ENCODE results near the gene CRLF1. TPM values are rescaled to one million over a fixed set of nuclear protein-coding genes. Genes with fewer than 3 reads are reported as not detected.

Gene CRLF1
- total and polyA plus RNA-seq, 4 donors = 34.3 to 1,029 (median 205) TPM

- intact Hi-C loops (cut with DNase I) = loop anchor here in 1 of 2 donors (5.0 kb wide), 1 partner anchor 44 kb away; the partner anchor contains the start of gene CRTC1
- no peaks in the 10 kb centered on the region for H3K9me3 ChIP-seq (ENCODE audit: control insufficient read depth, low read length)
- ATAC-seq (ENCODE audit: low FRiP score) (no peak), DNase-seq (no peak)
- no peaks in the 10 kb centered on the region for H3K4me1 ChIP-seq (ENCODE audit: control insufficient read depth in 1 of 2, insufficient read depth in 2 of 2, low read length in 2 of 2)
- H3K36me3 ChIP-seq (ENCODE audit: control insufficient read depth in 1 of 2, insufficient read depth in 2 of 2, low read length in 1 of 2) = no peaks in the 10 kb centered on the region
- WGBS, 2 donors = 5 to 16% methylated on average over 3 of the region's 3 CpGs
- peak overlapping the region in 1 of 2 donors; percentile 87 for H3K27ac ChIP-seq (ENCODE audit: low read depth in 1 of 2, low read length in 2 of 2)
- peak overlapping the region in 1 of 2 donors; percentile 52 for H3K4me3 ChIP-seq (ENCODE audit: low read length in 2 of 2)
- H3K27me3 ChIP-seq (ENCODE audit: control insufficient read depth in 1 of 2, insufficient read depth in 2 of 2, low read length in 1 of 2) = no peaks in the 10 kb centered on the region
Measured at GRCh38 chr19:18637673-18638630, 31.4 kb upstream of the CRLF1 start.

DNA sequence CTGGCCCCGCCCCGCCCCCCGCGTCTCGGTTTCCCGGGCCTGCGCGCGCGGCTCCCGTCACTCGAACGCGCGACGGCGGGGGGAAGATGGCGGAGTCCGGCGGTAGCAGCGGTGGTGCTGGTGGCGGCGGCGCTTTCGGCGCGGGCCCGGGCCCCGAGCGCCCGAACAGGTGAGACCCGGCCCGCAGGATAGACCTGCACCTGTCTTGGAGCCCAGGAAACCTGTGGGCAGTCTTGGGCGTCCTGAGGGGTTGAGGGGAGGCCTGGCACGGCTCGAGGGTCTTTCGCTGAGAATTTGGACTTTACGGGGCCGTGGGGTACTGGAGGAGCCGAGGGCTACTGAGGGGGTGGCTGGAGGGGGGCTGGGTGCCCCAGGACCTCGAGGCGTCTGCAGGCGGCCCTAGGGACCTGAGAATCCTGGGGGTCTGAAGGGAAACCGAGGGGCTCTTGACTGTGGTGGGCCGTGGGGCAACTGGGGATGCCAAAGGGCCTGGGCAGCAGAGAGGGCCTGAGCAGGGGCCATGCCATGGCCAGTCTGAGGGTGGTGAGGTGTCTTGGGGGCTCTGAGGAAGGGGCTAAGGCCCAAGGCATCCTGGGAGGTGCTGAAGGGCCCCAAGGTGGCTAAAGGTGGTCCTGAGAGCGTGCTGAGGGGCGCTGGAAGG lies 30.5 kb upstream of the CRLF1 start, which contains the start of gene KLHL26:
Gene KLHL26, plus strand, starts transcription at position 60 of the 661 bp plus-strand sequence. Its CDS starts 27 bp downstream, at position 87.
- no peaks in the 10 kb centered on the region for H3K4me1 ChIP-seq (ENCODE audit: control insufficient read depth in 1 of 2, insufficient read depth in 2 of 2, low read length in 2 of 2)
- no peaks in the 10 kb centered on the region for H3K36me3 ChIP-seq (ENCODE audit: control insufficient read depth in 1 of 2, insufficient read depth in 2 of 2, low read length in 1 of 2)
- H3K27me3 ChIP-seq (ENCODE audit: control insufficient read depth in 1 of 2, insufficient read depth in 2 of 2, low read length in 1 of 2) = no peaks in the 10 kb centered on the region
- intact Hi-C loops (cut with DNase I) = loop anchor here in 1 of 2 donors (5.0 kb wide), 1 partner anchor 45 kb away; the partner anchor contains the start of gene CRTC1
- peak within 1 kb of the TSS in 1 of 2 donors; percentile 87 for H3K27ac ChIP-seq (ENCODE audit: low read depth in 1 of 2, low read length in 2 of 2)
- DNase-seq (no peak), ATAC-seq (ENCODE audit: low FRiP score) (no peak)
- H3K9me3 ChIP-seq (ENCODE audit: control insufficient read depth, low read length) = no peaks in the 10 kb centered on the region
- WGBS, 2 donors = 6 to 7% methylated on average over 42 to 47 of the region's 47 CpGs
- H3K4me3 ChIP-seq (ENCODE audit: low read length in 2 of 2) = peak within 1 kb of the TSS; percentile 52 to 60

DNA sequence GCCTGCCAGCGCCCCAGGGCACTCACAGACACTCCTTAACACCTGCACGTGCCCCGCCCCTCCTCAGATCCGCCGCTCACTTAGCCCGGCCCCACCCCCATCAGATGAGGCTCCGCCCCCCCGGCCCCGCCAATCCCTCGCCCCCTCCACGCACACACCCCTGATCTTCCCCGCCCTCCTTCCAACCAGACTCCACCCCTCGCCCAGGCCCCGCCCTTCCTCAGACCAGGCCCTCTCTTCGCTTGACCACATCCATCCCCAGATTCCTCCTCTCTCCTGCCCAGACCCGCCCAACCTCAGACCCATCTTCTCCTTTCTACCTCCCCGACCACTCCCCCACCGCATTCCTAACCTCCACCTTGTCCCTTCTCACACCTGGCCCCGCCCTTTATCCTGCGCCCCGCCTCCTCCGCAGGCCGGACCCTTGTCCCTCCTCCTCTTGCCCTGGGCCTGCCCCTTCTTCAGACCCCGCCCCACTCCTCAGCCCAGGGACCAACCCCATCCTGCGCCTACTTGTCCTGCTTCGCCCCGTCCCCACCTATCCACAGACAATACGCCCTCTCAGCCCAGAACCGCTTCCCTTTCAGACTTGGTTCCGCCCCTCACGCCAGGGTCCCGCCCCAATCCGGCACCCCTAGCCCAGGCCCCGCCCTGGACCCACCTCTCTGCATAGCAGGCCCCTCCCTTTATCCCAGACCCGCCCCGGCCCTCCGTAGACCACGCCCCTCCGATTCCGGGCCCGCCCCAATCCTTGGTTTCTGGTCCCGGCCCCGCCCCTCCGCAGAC lies 29.8 kb upstream of the CRLF1 start:
- H3K4me1 ChIP-seq (ENCODE audit: control insufficient read depth in 1 of 2, insufficient read depth in 2 of 2, low read length in 2 of 2) = no peaks in the 10 kb centered on the region
- H3K36me3 ChIP-seq (ENCODE audit: control insufficient read depth in 1 of 2, insufficient read depth in 2 of 2, low read length in 1 of 2) = no peaks in the 10 kb centered on the region
- DNase-seq = peak; percentile 99 to 100
- no peaks in the 10 kb centered on the region for H3K9me3 ChIP-seq (ENCODE audit: control insufficient read depth, low read length)
- 2 to 3% methylated on average over 39 to 44 of the region's 44 CpGs for WGBS, 2 donors
- peak overlapping the region in 1 of 2 donors; percentile 52 for H3K4me3 ChIP-seq (ENCODE audit: low read length in 2 of 2)
- peak overlapping the region in 1 of 2 donors; percentile 45 for H3K27ac ChIP-seq (ENCODE audit: low read depth in 1 of 2, low read length in 2 of 2)
- ATAC-seq (ENCODE audit: low FRiP score) = peak; percentile 98
- intact Hi-C loops (cut with DNase I) = loop anchor here in 1 of 2 donors (5.0 kb wide), 1 partner anchor 46 kb away; the partner anchor contains the start of gene CRTC1
- no peaks in the 10 kb centered on the region for H3K27me3 ChIP-seq (ENCODE audit: control insufficient read depth in 1 of 2, insufficient read depth in 2 of 2, low read length in 1 of 2)

GRCh38 chr19:18635831-18636182 lies 29.2 kb upstream of the CRLF1 start:
- no peaks in the 10 kb centered on the region for H3K36me3 ChIP-seq (ENCODE audit: control insufficient read depth in 1 of 2, insufficient read depth in 2 of 2, low read length in 1 of 2)
- 11 to 23% methylated on average over 6 of the region's 6 CpGs for WGBS, 2 donors
- H3K4me3 ChIP-seq (ENCODE audit: low read length in 2 of 2) = no peak overlapping the region
- intact Hi-C loops (cut with DNase I) = loop anchor here in 1 of 2 donors (5.0 kb wide), 1 partner anchor 46 kb away; the partner anchor contains the start of gene CRTC1
- DNase-seq = no peak
- no peak for ATAC-seq (ENCODE audit: low FRiP score)
- no peaks in the 10 kb centered on the region for H3K27me3 ChIP-seq (ENCODE audit: control insufficient read depth in 1 of 2, insufficient read depth in 2 of 2, low read length in 1 of 2)
- H3K9me3 ChIP-seq (ENCODE audit: control insufficient read depth, low read length) = no peaks in the 10 kb centered on the region
- H3K4me1 ChIP-seq (ENCODE audit: control insufficient read depth in 1 of 2, insufficient read depth in 2 of 2, low read length in 2 of 2) = no peaks in the 10 kb centered on the region
- no peak overlapping the region for H3K27ac ChIP-seq (ENCODE audit: low read depth in 1 of 2, low read length in 2 of 2)

GRCh38 chr19:18634612-18635297 lies 28.2 kb upstream of the CRLF1 start:
- Histone ChIP-seq H3K27me3 (ENCODE audit: control insufficient read depth in 1 of 2, insufficient read depth in 2 of 2, low read length in 1 of 2) (no peaks in the 10 kb centered on the region), H3K9me3 (ENCODE audit: control insufficient read depth, low read length) (no peaks in the 10 kb centered on the region), H3K4me3 (ENCODE audit: low read length in 2 of 2) (no peak overlapping the region), H3K4me1 (ENCODE audit: control insufficient read depth in 1 of 2, insufficient read depth in 2 of 2, low read length in 2 of 2) (no peaks in the 10 kb centered on the region), H3K27ac (ENCODE audit: low read depth in 1 of 2, low read length in 2 of 2) (no peak overlapping the region), H3K36me3 (ENCODE audit: control insufficient read depth in 1 of 2, insufficient read depth in 2 of 2, low read length in 1 of 2) (no peaks in the 10 kb centered on the region)
- WGBS, 2 donors = 43 to 49% methylated on average over 12 of the region's 12 CpGs
- no peak for ATAC-seq (ENCODE audit: low FRiP score)
- no peak for DNase-seq
- intact Hi-C loops (cut with DNase I) = loop anchor here in 1 of 2 donors (5.0 kb wide), 1 partner anchor 48 kb away; the partner anchor contains the start of gene CRTC1

DNA sequence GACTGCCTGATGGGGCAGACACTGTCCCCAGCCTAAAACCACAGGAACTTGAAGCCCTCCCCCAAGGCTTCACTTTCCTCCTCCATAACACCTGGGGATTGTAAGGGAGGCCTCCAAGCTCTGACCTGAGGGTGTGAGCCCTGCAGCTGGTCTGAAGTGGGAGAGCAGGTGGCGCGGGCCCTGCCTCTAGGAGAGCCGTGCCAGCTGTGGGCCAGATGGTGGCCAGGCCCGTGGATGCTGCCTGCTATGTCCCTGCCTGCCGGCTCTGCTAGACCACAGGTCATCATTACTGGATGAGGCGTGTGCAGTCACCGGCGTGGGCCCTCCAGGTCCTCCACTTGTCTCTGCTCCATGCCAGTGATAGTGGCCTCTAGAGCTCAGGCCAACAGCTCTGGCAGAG lies 26.7 kb upstream of the CRLF1 start:
- H3K27ac ChIP-seq (ENCODE audit: low read depth in 1 of 2, low read length in 2 of 2) = no peak overlapping the region
- WGBS, 2 donors = 74 to 91% methylated on average over 8 of the region's 8 CpGs
- no peaks in the 10 kb centered on the region for H3K27me3 ChIP-seq (ENCODE audit: control insufficient read depth in 1 of 2, insufficient read depth in 2 of 2, low read length in 1 of 2)
- DNase-seq (no peak), ATAC-seq (ENCODE audit: low FRiP score) (no peak)
- H3K36me3 ChIP-seq (ENCODE audit: control insufficient read depth in 1 of 2, insufficient read depth in 2 of 2, low read length in 1 of 2) = no peaks in the 10 kb centered on the region
- H3K9me3 ChIP-seq (ENCODE audit: control insufficient read depth, low read length) = no peaks in the 10 kb centered on the region
- H3K4me3 ChIP-seq (ENCODE audit: low read length in 2 of 2) = no peak overlapping the region
- intact Hi-C loops (cut with DNase I) = no loop called here
- no peaks in the 10 kb centered on the region for H3K4me1 ChIP-seq (ENCODE audit: control insufficient read depth in 1 of 2, insufficient read depth in 2 of 2, low read length in 2 of 2)

DNA sequence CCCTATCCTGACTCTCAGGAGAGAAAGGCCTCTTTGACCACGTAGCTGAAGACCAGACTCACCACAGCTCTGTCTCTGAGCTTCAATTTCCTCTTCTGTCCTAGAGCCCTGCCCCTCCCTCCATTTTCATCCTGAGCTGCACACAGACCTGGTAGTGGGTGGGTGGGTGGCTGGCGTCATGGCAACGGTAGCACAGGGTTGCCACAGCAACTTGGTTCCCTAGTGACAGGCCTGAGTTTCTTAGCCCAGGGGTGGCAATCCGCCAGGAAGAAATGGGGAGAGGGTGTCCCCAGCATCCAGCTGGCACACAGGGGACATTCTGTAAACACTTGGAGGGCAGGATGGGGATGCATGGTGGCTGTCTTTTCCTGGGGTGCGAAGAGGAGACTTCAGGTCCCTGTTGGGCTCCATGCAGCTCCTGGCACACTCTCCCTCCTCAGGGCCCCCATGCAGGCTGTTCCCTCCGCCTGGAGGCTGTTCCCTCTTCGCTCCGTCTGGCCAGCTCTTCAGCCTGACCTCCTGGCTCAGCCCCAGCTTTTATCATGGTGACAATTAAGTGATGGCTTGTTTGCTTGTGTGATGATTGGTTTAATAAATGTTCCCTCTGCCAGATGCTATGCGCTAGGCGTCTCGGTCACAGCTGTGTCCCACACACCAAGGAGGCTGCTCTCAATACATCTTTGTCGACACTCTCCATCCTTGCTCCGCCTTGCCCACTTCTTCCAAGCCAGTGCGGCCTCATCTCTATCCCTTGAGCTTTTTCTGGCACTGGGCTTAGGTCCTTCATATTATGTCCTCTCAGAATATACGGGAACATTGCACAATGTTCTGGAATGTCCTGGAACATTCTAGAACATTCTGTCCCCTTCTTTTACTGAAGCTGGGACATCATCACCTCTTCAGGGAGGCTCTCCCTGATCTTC lies 22.8 kb upstream of the CRLF1 start:
- ATAC-seq (ENCODE audit: low FRiP score) = peak; percentile 84
- no peak for DNase-seq
- no peak overlapping the region for H3K4me3 ChIP-seq (ENCODE audit: low read length in 2 of 2)
- H3K27me3 ChIP-seq (ENCODE audit: control insufficient read depth in 1 of 2, insufficient read depth in 2 of 2, low read length in 1 of 2) = no peaks in the 10 kb centered on the region
- H3K27ac ChIP-seq (ENCODE audit: low read depth in 1 of 2, low read length in 2 of 2) = no peak overlapping the region
- WGBS, 2 donors = 60 to 65% methylated on average over 15 of the region's 15 CpGs
- no peaks in the 10 kb centered on the region for H3K4me1 ChIP-seq (ENCODE audit: control insufficient read depth in 1 of 2, insufficient read depth in 2 of 2, low read length in 2 of 2)
- H3K36me3 ChIP-seq (ENCODE audit: control insufficient read depth in 1 of 2, insufficient read depth in 2 of 2, low read length in 1 of 2) = no peaks in the 10 kb centered on the region
- intact Hi-C loops (cut with DNase I) = no loop called here
- no peaks in the 10 kb centered on the region for H3K9me3 ChIP-seq (ENCODE audit: control insufficient read depth, low read length)

Measured in aorta (tissue), 5 donors.